Stimulated activated CD8-positive, alpha-beta memory T cell treated with anti-CD3 and anti-CD28 coated beads, Interleukin-12 subunit alpha, Interleukin-12 subunit beta, amount 100 ng/mL, for 4 hours (primary cell): ENCODE results near the gene CELSR1.
"Not testable (repeated sequence)": the region's sequence is repeated elsewhere in the genome, so short reads cannot be mapped to it uniquely, and the experiment has no call there.

Experiments used
- DNase-seq: peaks from one replicate; pipeline ENCODE4 v3.0.0-alpha.2; 2020; ENCODE audit warnings: low read depth

The CELSR1 gene

DNA sequence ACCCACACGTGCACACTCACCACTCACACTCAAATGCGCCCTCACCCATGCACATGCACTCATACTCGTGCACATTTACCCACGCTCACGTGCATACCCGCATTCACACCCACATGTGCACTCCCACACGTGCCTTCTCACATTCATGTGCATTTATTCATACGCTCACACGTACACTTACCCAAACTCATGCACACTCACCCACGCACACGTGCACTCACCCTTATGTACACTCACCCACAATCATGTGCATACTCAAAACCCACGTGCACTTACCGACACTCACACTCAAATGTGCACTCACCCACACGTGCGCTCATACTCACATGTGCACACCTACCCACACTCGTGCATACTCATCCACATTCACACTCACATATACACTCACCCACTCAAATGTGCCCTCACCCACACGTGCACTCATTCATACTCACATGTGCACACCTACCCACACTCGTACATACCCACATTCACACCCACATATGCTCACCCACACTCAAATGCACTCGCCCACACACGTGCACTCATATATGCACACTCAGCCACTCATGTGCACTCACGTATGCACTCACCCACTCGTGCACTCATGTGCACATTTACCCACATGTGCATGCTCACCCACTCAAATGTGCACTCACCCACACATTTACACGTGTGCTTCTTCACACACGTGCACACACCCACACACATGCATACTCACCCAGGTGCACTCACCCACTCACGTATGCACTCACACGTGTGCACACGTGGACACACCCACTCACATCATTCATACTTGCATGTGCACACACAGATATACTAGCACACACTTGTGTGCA lies 117.5 kb downstream of the CELSR1 start:
- DNase-seq, result no peak

- no peak for DNase-seq
These were observed 118.6 kb downstream of the CELSR1 start for GRCh38 chr22:46418827-46419226.

DNA sequence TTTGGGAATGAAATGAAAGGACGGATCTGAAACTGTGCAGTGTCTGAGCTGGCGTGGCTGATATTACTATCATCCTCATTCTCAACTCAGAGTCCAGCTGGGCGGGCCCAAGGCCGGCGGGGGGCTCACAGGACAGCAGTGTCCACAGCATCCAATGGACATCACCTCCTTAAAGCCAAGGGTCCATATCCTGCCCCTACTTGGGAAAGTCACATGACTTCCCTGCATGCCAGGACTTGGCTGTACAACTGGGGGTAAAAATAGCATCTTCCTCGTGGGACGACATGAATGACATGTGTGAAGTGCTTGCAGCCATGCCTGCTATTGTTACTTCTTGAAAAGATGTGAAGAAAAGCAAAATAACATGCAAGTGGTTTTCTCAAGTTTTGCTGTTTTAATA lies 119.7 kb downstream of the CELSR1 start:
- no peak for DNase-seq

- no peak for DNase-seq
These were observed 120.4 kb downstream of the CELSR1 start for GRCh38 chr22:46416891-46417580.

- DNase-seq, result no peak
These were observed 120.9 kb downstream of the CELSR1 start for GRCh38 chr22:46416520-46416871.

DNA sequence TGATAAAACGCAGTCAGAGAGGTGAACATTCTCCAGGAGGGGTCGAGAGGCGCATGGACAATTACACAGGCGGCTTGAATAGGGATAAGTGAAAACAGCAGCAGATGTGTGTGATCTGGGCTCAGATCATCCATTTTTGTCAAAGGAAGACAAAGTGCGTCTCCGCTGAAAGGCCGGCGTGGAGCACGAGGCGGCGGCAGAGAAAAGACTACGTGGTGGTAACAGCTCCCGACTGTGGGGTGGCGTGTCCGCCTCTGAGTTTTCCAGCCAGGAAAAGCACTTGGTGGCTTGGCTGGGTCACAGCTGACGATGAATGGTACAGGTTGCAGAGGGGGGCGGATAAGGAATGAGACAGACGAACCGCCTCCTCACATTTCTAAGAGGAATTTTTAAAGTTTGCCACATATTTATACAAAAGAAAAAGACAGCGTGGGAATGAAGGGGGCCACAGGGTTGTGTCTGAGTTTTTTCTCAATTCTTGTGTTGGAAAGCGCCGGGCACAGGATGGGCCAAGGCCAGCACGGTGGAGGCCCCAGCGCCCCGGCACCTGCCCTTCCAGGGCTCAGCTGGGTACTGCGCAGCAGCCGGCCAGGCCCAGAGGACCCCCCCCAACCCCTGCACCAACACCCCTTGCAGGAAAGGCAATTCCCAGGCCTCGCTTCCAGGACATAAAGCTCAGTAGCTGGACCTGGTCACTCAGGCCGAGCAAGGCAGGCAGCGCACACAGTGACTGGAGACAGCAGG lies 121.5 kb downstream of the CELSR1 start:
- DNase-seq, result no peak

- DNase-seq, result no peak
These were observed 122.7 kb downstream of the CELSR1 start for GRCh38 chr22:46414704-46415103.

DNA sequence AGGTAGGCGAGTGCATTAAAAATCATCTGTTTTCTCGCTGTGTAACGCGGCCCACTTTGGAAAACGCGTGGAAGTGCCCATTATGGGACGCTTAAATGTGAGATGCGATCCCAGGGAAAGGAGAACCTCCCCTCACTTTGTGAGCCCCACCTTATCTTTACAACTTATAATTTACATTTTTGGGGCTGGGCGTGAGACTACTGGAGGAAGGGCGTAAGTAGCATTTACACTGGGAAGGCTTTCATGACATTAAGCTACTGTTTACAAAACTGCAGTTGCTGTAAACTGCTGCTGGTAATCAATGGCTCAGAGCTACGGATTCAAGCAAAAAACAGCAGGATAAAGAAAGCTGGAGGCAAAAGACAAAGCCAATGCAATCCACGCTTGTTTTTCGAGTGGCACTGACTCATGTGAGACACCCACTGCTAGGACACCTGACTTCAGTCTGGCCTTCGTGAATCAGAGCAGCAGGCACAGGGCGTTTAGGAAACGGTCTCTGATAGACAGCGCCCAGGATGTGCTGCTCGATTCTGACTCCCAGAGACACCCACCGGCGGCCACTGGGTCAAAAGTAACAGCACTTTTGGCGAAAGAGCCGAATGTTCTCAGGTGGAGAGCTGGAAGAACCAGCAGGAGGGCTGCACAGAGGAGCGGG lies 123.6 kb downstream of the CELSR1 start:
- no peak for DNase-seq

DNA sequence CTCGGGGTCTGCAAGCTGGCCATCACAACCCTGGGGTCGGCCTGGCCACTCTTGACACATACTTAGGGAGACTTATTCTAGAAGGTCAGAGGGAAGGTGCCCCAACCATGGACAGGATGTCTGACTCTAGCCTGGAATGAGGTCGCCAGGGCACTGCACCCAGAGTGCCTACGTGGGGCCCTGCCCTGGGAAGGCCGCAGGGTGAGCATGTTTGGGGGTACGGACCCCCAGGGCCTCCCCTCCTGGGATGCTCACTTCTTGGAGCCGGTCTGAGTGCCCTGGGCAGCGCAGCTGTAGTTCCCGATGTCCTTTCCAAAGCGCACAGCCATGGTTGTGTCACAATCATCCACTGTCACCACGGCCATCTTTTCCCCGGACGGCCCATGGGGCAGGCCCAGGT lies 126.1 kb downstream of the CELSR1 start:
- DNase-seq, result no peak

GRCh38 chr22:46410291-46410808 lies 127.1 kb downstream of the CELSR1 start:
- DNase-seq, result no peak

DNA sequence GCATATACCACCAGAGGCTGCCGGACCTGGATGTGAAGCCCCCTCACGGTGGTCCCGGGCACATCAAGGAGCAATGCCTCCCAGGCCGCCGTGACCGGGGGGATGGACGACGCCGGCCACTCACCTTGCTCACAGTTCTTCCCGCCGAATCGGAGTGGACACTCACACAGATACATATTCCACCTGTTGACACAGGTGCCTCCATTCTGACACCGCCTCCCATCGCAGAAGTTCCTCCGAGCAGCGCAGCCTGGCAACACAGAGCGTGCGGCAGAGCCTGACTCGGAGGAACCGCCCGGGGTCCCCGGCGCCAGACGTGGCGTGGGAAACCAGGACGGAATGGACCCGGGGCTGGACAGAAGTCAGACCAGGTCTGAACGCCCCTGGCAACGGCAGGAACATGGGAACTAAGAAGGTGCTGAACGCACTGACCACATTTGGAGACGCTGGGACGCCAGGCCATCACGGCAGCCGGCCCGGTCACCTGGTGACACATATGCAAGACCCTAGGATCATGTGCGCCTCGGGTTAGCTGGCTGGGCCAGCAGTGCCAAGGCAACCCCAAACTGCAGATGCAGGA lies 127.7 kb downstream of the CELSR1 start:
- DNase-seq, result no peak

- no peak for DNase-seq
These were observed 128.6 kb downstream of the CELSR1 start for GRCh38 chr22:46408568-46409506.

DNA sequence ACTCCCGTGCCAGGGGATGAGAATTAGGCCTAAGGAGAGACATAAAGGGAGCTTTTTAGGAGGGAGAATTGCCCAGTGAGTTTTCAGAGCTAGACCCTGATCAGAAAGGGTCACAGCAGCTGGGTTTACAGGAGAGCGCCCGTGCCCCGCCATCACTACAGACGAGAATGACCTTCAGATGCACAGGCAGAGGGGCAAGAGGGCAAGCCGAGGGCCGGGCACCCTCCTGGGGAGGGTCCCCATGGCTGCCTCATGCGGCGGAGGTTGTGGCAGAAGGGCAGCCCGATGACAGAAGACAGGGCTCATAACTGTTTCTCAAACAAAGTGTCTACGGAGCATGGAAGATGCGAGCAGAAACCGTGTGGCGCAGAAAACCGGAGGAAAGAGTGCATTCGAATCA lies 129.7 kb downstream of the CELSR1 start:
- DNase-seq, result no peak

DNA sequence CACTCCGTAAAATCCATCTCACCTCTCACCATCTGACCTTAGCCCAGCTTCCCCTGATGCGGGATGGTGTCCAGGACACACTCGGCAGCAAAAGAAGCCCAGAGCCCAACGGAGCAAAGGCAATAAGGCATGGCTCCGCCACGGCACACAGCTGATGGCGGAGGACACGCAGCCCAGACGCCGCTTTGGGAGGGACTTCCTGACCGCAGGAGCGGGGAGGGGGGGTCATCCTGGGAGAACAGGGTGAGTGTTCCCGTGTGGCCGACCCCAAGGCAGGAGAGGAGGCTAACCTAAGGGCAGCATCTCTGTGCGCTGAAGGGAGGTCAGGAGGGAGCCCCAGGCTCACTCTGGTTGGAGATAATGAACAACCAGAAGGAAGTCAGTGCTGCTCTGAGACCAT lies 130.6 kb downstream of the CELSR1 start:
- no peak for DNase-seq

DNA sequence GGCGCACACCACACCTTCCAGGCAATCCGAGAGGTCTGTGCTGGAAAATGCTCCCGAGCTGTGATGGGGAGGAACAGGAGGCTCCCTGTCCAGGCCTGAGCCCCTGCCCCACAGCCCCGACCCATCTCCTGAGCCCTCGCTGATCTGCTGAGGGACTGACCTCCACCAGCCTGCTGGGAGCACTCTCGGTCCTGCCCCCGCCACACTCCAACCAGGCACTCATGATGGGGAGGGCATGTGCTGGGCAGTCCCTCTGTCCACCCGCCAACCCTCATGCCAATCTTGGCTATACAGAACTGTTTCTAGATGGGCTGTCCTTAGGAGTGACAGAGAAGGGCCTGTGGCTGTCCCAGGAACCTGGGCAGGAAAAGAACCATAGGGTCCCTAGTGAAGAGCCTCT lies 131.1 kb downstream of the CELSR1 start:
- no peak for DNase-seq

DNA sequence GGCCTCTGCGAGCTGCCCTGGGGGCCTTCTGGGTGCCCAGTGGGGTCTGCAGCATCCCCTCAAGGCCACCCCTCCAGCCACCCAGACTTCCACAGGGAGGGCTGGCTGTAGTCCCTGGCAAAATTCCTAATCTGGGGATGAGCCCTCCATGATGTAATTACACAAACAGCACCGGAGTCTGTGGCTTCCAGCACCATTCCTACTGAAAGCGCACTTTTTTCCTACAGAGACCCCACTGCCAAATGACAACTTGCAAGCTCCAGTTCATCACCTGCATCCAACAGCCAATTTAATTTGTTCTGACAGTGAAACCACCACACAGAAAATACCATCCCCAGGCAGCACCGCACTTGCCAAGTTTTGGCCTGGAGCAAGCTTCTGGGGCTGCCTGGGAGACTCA lies 131.5 kb downstream of the CELSR1 start:
- DNase-seq, result no peak

GRCh38 chr22:46403880-46404279 lies 133.5 kb downstream of the CELSR1 start:
- DNase-seq, result not testable (repeated sequence)

GRCh38 chr22:46402505-46402904 lies 134.9 kb downstream of the CELSR1 start:
- no peak for DNase-seq

DNA sequence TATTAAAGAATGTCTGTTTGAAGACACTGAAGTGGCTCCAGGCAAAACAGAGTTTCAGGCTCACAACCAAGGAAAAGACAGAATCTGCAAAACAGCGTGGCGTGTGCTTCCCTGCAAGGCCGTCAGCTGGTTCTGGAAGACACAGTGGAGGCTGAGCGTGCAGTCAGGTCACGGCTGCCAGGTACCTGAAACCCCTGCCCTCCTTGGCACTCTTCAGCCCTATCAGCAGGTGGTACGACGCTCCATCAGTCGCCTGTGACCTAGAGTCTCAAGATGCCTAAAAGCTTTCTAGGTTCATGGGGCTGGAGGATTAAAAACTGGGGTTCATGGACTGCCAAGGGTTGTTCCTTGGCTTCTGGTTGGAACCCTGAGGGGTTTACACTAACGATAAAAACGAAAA lies 136.1 kb downstream of the CELSR1 start:
- no peak for DNase-seq

GRCh38 chr22:46399251-46400024 lies 138.0 kb downstream of the CELSR1 start:
- DNase-seq, result no peak
